Vagina (tissue), 2 donors: ENCODE measurements around the gene TMEM91. TPM values are rescaled to one million over a fixed set of nuclear protein-coding genes. Genes with fewer than 3 reads are reported as not detected.

Source experiments
- DNase-seq, 2 donors: peaks; one replicate each; pipeline ENCODE4 v3.0.0-alpha.2; 2017; ENCODE audit errors: extremely low spot score in 2 of 2
- H3K27ac ChIP-seq: fragments of 200-600 bp; sonication (generic); one replicate; pipeline ENCODE4 v1.5.1; 2019
- H3K27me3 ChIP-seq: fragments of 200-600 bp; sonication (generic); one replicate; pipeline ENCODE4 v1.5.1; 2019
- H3K36me3 ChIP-seq, 2 donors: fragments of 200-600 bp; sonication (generic); one replicate each; pipeline ENCODE4 v1.5.1; 2017 to 2019
- H3K4me1 ChIP-seq: fragments of 200-600 bp; sonication (generic); one replicate; pipeline ENCODE4 v1.5.1; 2019
- H3K4me3 ChIP-seq, 2 donors: fragments of 200-600 bp; sonication (generic); 1 replicate in 1 of 2; 2 replicates in 1 of 2; pipeline ENCODE4 v1.5.1; 2016 to 2019
- H3K9me3 ChIP-seq: fragments of 200-600 bp; sonication (generic); one replicate; pipeline ENCODE4 v1.5.1; 2019
- CTCF ChIP-seq, 3 experiments: fragments of 450-650 bp in 2 of 3; fragments of 200-600 bp in 1 of 3; sonication (generic) in 1 of 3; IDR thresholded peaks; one replicate each; pipeline ENCODE4 v1.5.1; 2017 to 2019; ENCODE audit warnings: antibody characterized with exemption in 3 of 3, mild to moderate bottlenecking in 2 of 3, moderate library complexity in 2 of 3
- POLR2A ChIP-seq, 2 donors: fragments of 450-650 bp; IDR thresholded peaks; one replicate each; pipeline ENCODE4 v1.6.1; 2017; ENCODE audit warnings: antibody characterized with exemption in 2 of 2, mild to moderate bottlenecking in 2 of 2, moderate library complexity in 2 of 2
- POLR2AphosphoS5 ChIP-seq, 2 donors: sonication (generic); formaldehyde crosslinking; IDR thresholded peaks; one replicate each; pipeline ENCODE4 v1.9.0; 2017; ENCODE audit warnings: antibody characterized with exemption in 2 of 2, mild to moderate bottlenecking in 2 of 2, low read depth in 1 of 2; ENCODE audit not compliant: insufficient read depth in 1 of 2
- intact Hi-C: fragments of 100-400 bp; cut with DNase I; formaldehyde crosslinking; loops from one replicate; pipeline ENCODE4 v1.15.1; 2023
- total RNA-seq: library from RNA; depleted of rRNA; stranded (reverse); fragments of >200 nt; gene quantifications from one replicate; pipeline ENCODE4 v1.2.3, GENCODE V29; 2016

The TMEM91 gene
- total RNA-seq, 1 donor from 2014 or later, result 34.4 TPM

- H3K4me3 ChIP-seq, result peak overlapping the region; percentile 71 to 98
Measured at GRCh38 chr19:41399091-41399490, 22.8 kb downstream of the TMEM91 start.

GRCh38 chr19:41399525-41399924 lies 23.2 kb downstream of the TMEM91 start:
- no peak for TF ChIP-seq POLR2A (IDR thresholded peaks at IDR 0.05)
- no peaks in the 10 kb centered on the region for H3K9me3 ChIP-seq
- no peaks in the 10 kb centered on the region for H3K36me3 ChIP-seq
- no peaks in the 10 kb centered on the region for H3K27me3 ChIP-seq
- no peak overlapping the region for H3K4me3 ChIP-seq
- H3K27ac ChIP-seq, result peak overlapping the region; percentile 90
- intact Hi-C loops, result no loop called here
- H3K4me1 ChIP-seq, result peaks cover 70% of the 10 kb centered on the region
- no peak for DNase-seq

More at GRCh38 chr19:41399091-41399490, 22.8 kb downstream of the TMEM91 start:
- no peak for DNase-seq
- H3K9me3 ChIP-seq, result no peaks in the 10 kb centered on the region
- H3K27me3 ChIP-seq, result no peaks in the 10 kb centered on the region
- intact Hi-C loops, result no loop called here
- H3K4me1 ChIP-seq, result peaks cover 69% of the 10 kb centered on the region
- no peaks in the 10 kb centered on the region for H3K36me3 ChIP-seq
- H3K27ac ChIP-seq, result peak overlapping the region; percentile 90
- TF ChIP-seq POLR2AphosphoS5 (IDR thresholded peaks at IDR 0.05; ENCODE audit: insufficient read depth in 1 of 2, low read depth in 1 of 2), result no peak
- no peak for TF ChIP-seq CTCF (IDR thresholded peaks at IDR 0.05)
- no peak for TF ChIP-seq POLR2A (IDR thresholded peaks at IDR 0.05)

GRCh38 chr19:41401483-41401882 lies 25.1 kb downstream of the TMEM91 start:
- Histone ChIP-seq H3K9me3 (no peaks in the 10 kb centered on the region), H3K27me3 (no peaks in the 10 kb centered on the region), H3K27ac (peak overlapping the region; percentile 36), H3K4me3 (no peak overlapping the region), H3K4me1 (peaks cover 66% of the 10 kb centered on the region), H3K36me3 (no peaks in the 10 kb centered on the region)
- TF ChIP-seq POLR2A (IDR thresholded peaks at IDR 0.05) (no peak), POLR2AphosphoS5 (IDR thresholded peaks at IDR 0.05; ENCODE audit: insufficient read depth in 1 of 2, low read depth in 1 of 2) (no peak), CTCF (IDR thresholded peaks at IDR 0.05) (no peak)
- intact Hi-C loops, result no loop called here
- DNase-seq, result no peak

GRCh38 chr19:41402010-41402409 lies 25.7 kb downstream of the TMEM91 start:
- Histone ChIP-seq H3K9me3 (no peaks in the 10 kb centered on the region), H3K36me3 (no peaks in the 10 kb centered on the region), H3K27me3 (no peaks in the 10 kb centered on the region), H3K4me1 (peaks cover 61% of the 10 kb centered on the region), H3K4me3 (no peak overlapping the region), H3K27ac (peak overlapping the region; percentile 36)
- TF ChIP-seq POLR2A (IDR thresholded peaks at IDR 0.05) (no peak), CTCF (IDR thresholded peaks at IDR 0.05) (no peak), POLR2AphosphoS5 (IDR thresholded peaks at IDR 0.05; ENCODE audit: insufficient read depth in 1 of 2, low read depth in 1 of 2) (no peak)
- intact Hi-C loops, result no loop called here
- DNase-seq, result no peak

GRCh38 chr19:41403181-41403970 lies 27.0 kb downstream of the TMEM91 start:
- Histone ChIP-seq H3K9me3 (no peaks in the 10 kb centered on the region), H3K27me3 (no peaks in the 10 kb centered on the region), H3K4me3 (no peak overlapping the region), H3K4me1 (peaks cover 60% of the 10 kb centered on the region), H3K27ac (peak overlapping the region; percentile 39), H3K36me3 (no peaks in the 10 kb centered on the region)
- TF ChIP-seq POLR2A (IDR thresholded peaks at IDR 0.05) (no peak), CTCF (IDR thresholded peaks at IDR 0.05) (no peak), POLR2AphosphoS5 (IDR thresholded peaks at IDR 0.05; ENCODE audit: insufficient read depth in 1 of 2, low read depth in 1 of 2) (no peak)
- no peak for DNase-seq
- intact Hi-C loops, result no loop called here
